HepG2 (cell line): ENCODE results near the gene ST6GALNAC3. TPM values are rescaled to one million over a fixed set of nuclear protein-coding genes. Genes with fewer than 3 reads are reported as not detected.

Source experiments
- ATAC-seq: fragments of 200-7000 bp; cut with Tn5 transposase; 3 replicates; pipeline ENCODE4 v1.9.1; 2020; ENCODE audit warnings: mild to moderate bottlenecking, moderate library complexity
- BruUV-seq: library from RNA; stranded (reverse); fragments of 400-500 nt; replicated peaks from 2 replicates; lab custom pipeline; 2021; lab: Mats Ljungman, UMichigan
- CTCF ChIA-PET: fragments of 300-600 bp; formaldehyde crosslinking; extraction: SDS; loops from one replicate; lab custom pipeline; 2021; ENCODE audit warnings: low total read pairs, inconsistent platforms, low intra/inter-chr PET ratio; lab: Yijun Ruan, JAX
- POLR2A ChIA-PET: fragments of 350-600 bp; sonication (Branson Sonifier 250); formaldehyde crosslinking; loops from one replicate; lab custom pipeline; 2020; ENCODE audit warnings: antibody characterized with exemption, inconsistent platforms; lab: Yijun Ruan, JAX
- DNase-seq: peaks from one replicate; pipeline ENCODE4 v3.0.0-alpha.2; 2015; ENCODE audit warnings: low spot score
- FAIRE-seq: peaks from 3 replicates; lab custom pipeline; 2011; peaks lifted over from hg19 to GRCh38; lab: Jason Lieb, UNC
- H2AFZ ChIP-seq: one replicate; pipeline ENCODE4 v1.6.1; 2011; ENCODE audit warnings: low read length, inconsistent platforms
- H3K27ac ChIP-seq: fragments of 300-600 bp; 3 replicates; pipeline ENCODE4 v1.8.0; 2011; ENCODE audit warnings: mixed run types, mild to moderate bottlenecking, mixed read lengths, low read length, inconsistent platforms; ENCODE audit not compliant: insufficient read depth; ENCODE audit errors: extremely low read length
- H3K27me3 ChIP-seq, 2 experiments: fragments of 200-600 bp in 1 of 2; 2 replicates in 1 of 2; 3 replicates in 1 of 2; pipeline versions ENCODE4 v1.6.0 to v1.8.0; 2011; ENCODE audit warnings: low read length in 2 of 2, mild to moderate bottlenecking in 2 of 2, moderate library complexity in 2 of 2, inconsistent platforms in 1 of 2; ENCODE audit not compliant: insufficient read depth in 2 of 2, control insufficient read depth in 1 of 2
- H3K36me3 ChIP-seq, 2 experiments: fragments of 200-600 bp in 1 of 2; replicated peaks in 1 of 2; 2 replicates in 1 of 2; 3 replicates in 1 of 2; pipeline versions ENCODE4 v1.5.1 to v1.8.0; 2011; ENCODE audit warnings: low read length in 2 of 2, inconsistent platforms in 1 of 2; ENCODE audit not compliant: insufficient read depth in 2 of 2, control insufficient read depth in 1 of 2
- H3K4me1 ChIP-seq: 2 replicates; pipeline ENCODE4 v1.5.1; 2012; ENCODE audit warnings: low read length, inconsistent platforms; ENCODE audit not compliant: insufficient read depth
- H3K4me2 ChIP-seq: 2 replicates; pipeline ENCODE4 v1.6.0; 2011; ENCODE audit warnings: low read depth, low read length, inconsistent platforms
- H3K4me3 ChIP-seq, 3 experiments: fragments of 200-600 bp in 1 of 3; sonication (generic), shearing (Covaris generic) in 1 of 3; replicated peaks in 1 of 3; 2 replicates each; pipeline ENCODE4 v1.5.1; 2011 to 2016; ENCODE audit warnings: low read length in 3 of 3, inconsistent platforms in 2 of 3, low read depth in 2 of 3, mild to moderate bottlenecking in 2 of 3, control low read depth in 1 of 3, mixed read lengths in 1 of 3; ENCODE audit not compliant: insufficient read depth in 1 of 3
- H3K79me2 ChIP-seq: one replicate; pipeline ENCODE4 v1.6.1; 2011; ENCODE audit warnings: low read length, inconsistent platforms; ENCODE audit not compliant: insufficient read depth
- H3K9ac ChIP-seq: 2 replicates; pipeline ENCODE4 v1.6.0; 2011; ENCODE audit warnings: mild to moderate bottlenecking, low read depth, low read length, inconsistent platforms; ENCODE audit not compliant: insufficient read depth
- H3K9me3 ChIP-seq: 2 replicates; pipeline ENCODE4 v1.5.1; 2012; ENCODE audit warnings: mild to moderate bottlenecking, low read length
- H4K20me1 ChIP-seq: 2 replicates; pipeline ENCODE4 v1.6.0; 2011; ENCODE audit warnings: inconsistent platforms, mild to moderate bottlenecking, low read length, moderate library complexity; ENCODE audit not compliant: insufficient read depth
- DNMT1 ChIP-seq: sonication (generic); formaldehyde crosslinking; IDR thresholded peaks from 2 replicates; pipeline ENCODE4 v1.5.1; 2020; ENCODE audit warnings: mild to moderate bottlenecking, missing genetic modification reagents
- GATAD1 ChIP-seq: IDR thresholded peaks from 2 replicates; pipeline ENCODE4 v1.6.1; 2016; ENCODE audit warnings: missing genetic modification reagents, missing compliant biosample characterization
- HOXA5 ChIP-seq: sonication (generic); formaldehyde crosslinking; IDR thresholded peaks from 2 replicates; pipeline ENCODE4 v1.4.0; 2020; ENCODE audit warnings: missing genetic modification reagents
- JUNB ChIP-seq: sonication (generic); formaldehyde crosslinking; IDR thresholded peaks from 2 replicates; pipeline ENCODE4 v1.8.0; 2022; ENCODE audit warnings: missing genetic modification reagents, mild to moderate bottlenecking, borderline replicate concordance
- PPARG ChIP-seq: conservative IDR thresholded peaks from 2 replicates; pipeline ENCODE4 v1.6.1; 2016; ENCODE audit warnings: missing biosample characterization, missing genetic modification reagents
- RARA ChIP-seq: IDR thresholded peaks from 2 replicates; pipeline ENCODE4 v1.6.1; 2016; ENCODE audit warnings: missing genetic modification reagents, missing compliant biosample characterization
- SCMH1 ChIP-seq: sonication (generic); formaldehyde crosslinking; IDR thresholded peaks from 2 replicates; pipeline ENCODE4 v1.9.0; 2021; ENCODE audit warnings: missing genetic modification reagents, mild to moderate bottlenecking, borderline replicate concordance
- SRSF1 ChIP-seq: fragments of 200-400 bp; formaldehyde crosslinking; optimal IDR thresholded peaks from 2 replicates; pipeline ENCODE3; 2017; ENCODE audit warnings: mild to moderate bottlenecking, low read depth, low read length, moderate library complexity
- STAG1 ChIP-seq: sonication (generic); formaldehyde crosslinking; IDR thresholded peaks from 2 replicates; pipeline ENCODE4 v1.4.0; 2020; ENCODE audit warnings: missing genetic modification reagents
- TRIM24 ChIP-seq: sonication (generic); formaldehyde crosslinking; IDR thresholded peaks from 2 replicates; pipeline ENCODE4 v1.8.0; 2022; ENCODE audit warnings: mild to moderate bottlenecking, missing genetic modification reagents
- ZBTB20 ChIP-seq: sonication (generic); formaldehyde crosslinking; IDR thresholded peaks from 2 replicates; pipeline ENCODE4 v1.8.1; 2023; ENCODE audit warnings: missing genetic modification reagents, low read depth, mild to moderate bottlenecking, borderline replicate concordance
- ZNF709 ChIP-seq: sonication (generic); formaldehyde crosslinking; IDR thresholded peaks from 2 replicates; pipeline ENCODE4 v1.5.0; 2020; ENCODE audit warnings: mild to moderate bottlenecking, missing genetic modification reagents
- ZNF720 ChIP-seq: sonication (generic); formaldehyde crosslinking; IDR thresholded peaks from 2 replicates; pipeline ENCODE4 v1.4.0; 2020; ENCODE audit warnings: missing genetic modification reagents
- WGBS: methylation state at CpG from one replicate; pipeline ENCODE4 v1.1.6; 2017; ENCODE audit warnings: low lambda C conversion rate; 5-methylcytosine and 5-hydroxymethylcytosine counted together
- in situ Hi-C: cut with HindIII; loops from 2 replicates; pipeline ENCODE4 v1.10.0; 2017; ENCODE audit warnings: low pct_unique_long_range_greater_than_20kb; ENCODE audit not compliant: extremely low pct_ligation_motif_present
- intact Hi-C: fragments of 100-400 bp; cut with micrococcal nuclease; formaldehyde crosslinking; loops from one replicate; pipeline ENCODE4 v1.10.0; 2022; ENCODE audit not compliant: unreplicated experiment
- polyA plus RNA-seq, 8 experiments: library from polyadenylated mRNA; depleted of rRNA in 3 of 8; stranded (reverse) in 7 of 8; unstranded in 1 of 8; fragments of >200 nt; fragmentation: Illumina TruSeq in 4 of 8; extraction: Trizol in 4 of 8; gene quantifications; 2 replicates each; pipeline versions ENCODE4 v1.2.1 to v1.2.3, GENCODE V29; 2011 to 2016; ENCODE audit warnings: low read depth in 4 of 8, missing spikeins in 1 of 8, mixed read lengths in 1 of 8; ENCODE audit not compliant: insufficient read depth in 1 of 8
- total RNA-seq, 5 experiments: library from RNA; depleted of rRNA; stranded (reverse); fragments of >200 nt; fragmentation: Illumina TruSeq; extraction: Trizol; gene quantifications; 2 replicates each; pipeline ENCODE4 v1.2.3, GENCODE V29; 2016; ENCODE audit warnings: low read depth in 1 of 5
- TF ChIP-seq, protein P1 (sequence below): sonication (generic); formaldehyde crosslinking; IDR thresholded peaks from 2 replicates; pipeline ENCODE4; 2020; ENCODE audit warnings: missing genetic modification reagents, mild to moderate bottlenecking, borderline replicate concordance
- TF ChIP-seq, protein P2 (sequence below): sonication (generic); formaldehyde crosslinking; IDR thresholded peaks from 2 replicates; pipeline ENCODE4 v1.4.0; 2020; ENCODE audit warnings: missing genetic modification reagents
- TF ChIP-seq, protein P3 (sequence below): IDR thresholded peaks from 2 replicates; pipeline ENCODE4 v1.6.1; 2012; ENCODE audit warnings: inconsistent platforms

ST6GALNAC3 gene
- total and polyA plus RNA-seq, 2 of the 13 experiments (the other 11 are each of a cell fraction or from before 2014, with no cell fraction given) = not detected

DNA sequence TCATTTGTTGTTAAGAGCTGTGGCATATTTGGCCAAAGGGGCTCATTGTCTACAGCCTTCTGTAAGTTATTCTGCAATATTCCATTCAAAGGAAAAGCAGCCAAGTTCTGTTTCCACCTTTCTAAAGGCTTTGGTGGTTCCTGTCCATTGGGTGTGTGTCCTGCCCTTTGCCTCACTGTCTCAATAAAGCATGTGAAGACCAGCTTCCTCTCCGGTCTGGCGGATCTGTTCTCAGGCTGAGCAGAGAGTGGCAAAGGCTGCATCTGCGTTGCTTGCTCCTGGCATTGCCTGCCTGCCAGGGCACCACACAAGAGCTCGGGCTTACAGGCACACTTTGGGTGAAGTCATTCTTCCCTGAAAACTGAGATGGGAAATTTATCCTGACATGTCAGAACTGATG lies 34.9 kb downstream of the ST6GALNAC3 start:
- no peak overlapping the region for H2AFZ ChIP-seq
- no peaks in the 10 kb centered on the region for H3K4me1 ChIP-seq
- H3K9me3 ChIP-seq = no peaks in the 10 kb centered on the region
- no peak overlapping the region for H3K4me3 ChIP-seq
- no peak for DNase-seq
- no peak for TF ChIP-seq JUNB (CRISPR knock-in tag)
- no peak for TF ChIP-seq TRIM24
- no peak for TF ChIP-seq ZNF720 (CRISPR knock-in tag)
- TF ChIP-seq SCMH1 (CRISPR knock-in tag) = no peak
- TF ChIP-seq GATAD1 = no peak
- TF ChIP-seq SRSF1 = no peak
- TF ChIP-seq, protein P1, sequence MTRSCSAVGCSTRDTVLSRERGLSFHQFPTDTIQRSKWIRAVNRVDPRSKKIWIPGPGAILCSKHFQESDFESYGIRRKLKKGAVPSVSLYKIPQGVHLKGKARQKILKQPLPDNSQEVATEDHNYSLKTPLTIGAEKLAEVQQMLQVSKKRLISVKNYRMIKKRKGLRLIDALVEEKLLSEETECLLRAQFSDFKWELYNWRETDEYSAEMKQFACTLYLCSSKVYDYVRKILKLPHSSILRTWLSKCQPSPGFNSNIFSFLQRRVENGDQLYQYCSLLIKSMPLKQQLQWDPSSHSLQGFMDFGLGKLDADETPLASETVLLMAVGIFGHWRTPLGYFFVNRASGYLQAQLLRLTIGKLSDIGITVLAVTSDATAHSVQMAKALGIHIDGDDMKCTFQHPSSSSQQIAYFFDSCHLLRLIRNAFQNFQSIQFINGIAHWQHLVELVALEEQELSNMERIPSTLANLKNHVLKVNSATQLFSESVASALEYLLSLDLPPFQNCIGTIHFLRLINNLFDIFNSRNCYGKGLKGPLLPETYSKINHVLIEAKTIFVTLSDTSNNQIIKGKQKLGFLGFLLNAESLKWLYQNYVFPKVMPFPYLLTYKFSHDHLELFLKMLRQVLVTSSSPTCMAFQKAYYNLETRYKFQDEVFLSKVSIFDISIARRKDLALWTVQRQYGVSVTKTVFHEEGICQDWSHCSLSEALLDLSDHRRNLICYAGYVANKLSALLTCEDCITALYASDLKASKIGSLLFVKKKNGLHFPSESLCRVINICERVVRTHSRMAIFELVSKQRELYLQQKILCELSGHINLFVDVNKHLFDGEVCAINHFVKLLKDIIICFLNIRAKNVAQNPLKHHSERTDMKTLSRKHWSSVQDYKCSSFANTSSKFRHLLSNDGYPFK (CRISPR knock-in tag) = no peak
- TF ChIP-seq, protein P2, sequence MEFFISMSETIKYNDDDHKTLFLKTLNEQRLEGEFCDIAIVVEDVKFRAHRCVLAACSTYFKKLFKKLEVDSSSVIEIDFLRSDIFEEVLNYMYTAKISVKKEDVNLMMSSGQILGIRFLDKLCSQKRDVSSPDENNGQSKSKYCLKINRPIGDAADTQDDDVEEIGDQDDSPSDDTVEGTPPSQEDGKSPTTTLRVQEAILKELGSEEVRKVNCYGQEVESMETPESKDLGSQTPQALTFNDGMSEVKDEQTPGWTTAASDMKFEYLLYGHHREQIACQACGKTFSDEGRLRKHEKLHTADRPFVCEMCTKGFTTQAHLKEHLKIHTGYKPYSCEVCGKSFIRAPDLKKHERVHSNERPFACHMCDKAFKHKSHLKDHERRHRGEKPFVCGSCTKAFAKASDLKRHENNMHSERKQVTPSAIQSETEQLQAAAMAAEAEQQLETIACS = no peak
- TF ChIP-seq ZNF709 = no peak
- no peak for TF ChIP-seq PPARG (CRISPR knock-in tag)
- no peak for TF ChIP-seq ZBTB20 (CRISPR knock-in tag)
- TF ChIP-seq, protein P3, sequence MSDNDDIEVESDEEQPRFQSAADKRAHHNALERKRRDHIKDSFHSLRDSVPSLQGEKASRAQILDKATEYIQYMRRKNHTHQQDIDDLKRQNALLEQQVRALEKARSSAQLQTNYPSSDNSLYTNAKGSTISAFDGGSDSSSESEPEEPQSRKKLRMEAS = no peak
- no peak for TF ChIP-seq RARA
- no peak for TF ChIP-seq DNMT1 (CRISPR knock-in tag)
- TF ChIP-seq STAG1 (CRISPR knock-in tag) = no peak
- no peak for TF ChIP-seq HOXA5 (CRISPR knock-in tag)
- no peak overlapping the region for H3K4me2 ChIP-seq
- no peak overlapping the region for H3K27ac ChIP-seq
- no peaks in the 10 kb centered on the region for H4K20me1 ChIP-seq
- H3K27me3 ChIP-seq = no peaks in the 10 kb centered on the region
- no peak overlapping the region for H3K9ac ChIP-seq
- ChIA-PET CTCF (no interaction called here), POLR2A (no interaction called here)
- FAIRE-seq = no peak
- ATAC-seq = no peak
- no peaks in the 10 kb centered on the region for H3K79me2 ChIP-seq
- no peaks in the 10 kb centered on the region for H3K36me3 ChIP-seq
- in situ Hi-C loops = no loop called here
- BruUV-seq = no TSS peak
- 2% methylated on average over 4 of the region's 4 CpGs for WGBS
- intact Hi-C loops = no loop called here
